HG03066 (cell line): ENCODE measurements around the gene BRD1.

Source experiments
- ATAC-seq: cut with Tn5 transposase; IDR thresholded peaks from one replicate; pipeline ENCODE4 v1.9.1; 2021; ENCODE audit warnings: low read depth; ENCODE audit not compliant: unreplicated experiment

BRD1 gene

GRCh38 chr22:49735901-49736421, 91.7 kb downstream of the BRD1 start:
- ATAC-seq = no peak

DNA sequence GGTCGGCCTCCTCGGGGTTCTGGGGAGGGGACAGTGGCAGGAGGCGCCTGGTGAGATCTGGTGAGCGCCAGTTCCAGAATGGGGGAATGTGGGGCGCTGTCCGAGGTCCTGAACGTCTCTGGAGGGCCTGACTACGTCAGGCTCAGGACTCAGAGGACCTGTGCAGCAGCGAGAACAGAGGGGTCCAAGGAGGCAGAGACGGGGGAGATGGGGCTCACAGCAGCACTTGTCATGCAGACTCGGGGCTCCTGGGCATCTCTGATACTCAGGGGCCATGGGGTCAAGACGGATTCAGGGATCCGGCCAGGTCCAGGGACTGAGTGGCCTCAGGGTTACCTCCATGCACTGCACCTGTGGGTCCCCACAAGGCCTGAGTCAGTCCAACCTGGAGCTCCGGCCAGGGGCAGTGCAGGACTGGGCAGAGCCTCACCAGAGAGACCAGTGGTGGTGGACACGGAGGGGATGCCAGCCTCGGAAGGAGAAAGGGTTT, 92.2 kb downstream of the BRD1 start:
- no peak for ATAC-seq

GRCh38 chr22:49734882-49735281, 92.8 kb downstream of the BRD1 start:
- no peak for ATAC-seq

- ATAC-seq = no peak
These were observed 93.3 kb downstream of the BRD1 start for GRCh38 chr22:49734390-49734789.

GRCh38 chr22:49733631-49734030, 94.0 kb downstream of the BRD1 start:
- ATAC-seq = no peak

DNA sequence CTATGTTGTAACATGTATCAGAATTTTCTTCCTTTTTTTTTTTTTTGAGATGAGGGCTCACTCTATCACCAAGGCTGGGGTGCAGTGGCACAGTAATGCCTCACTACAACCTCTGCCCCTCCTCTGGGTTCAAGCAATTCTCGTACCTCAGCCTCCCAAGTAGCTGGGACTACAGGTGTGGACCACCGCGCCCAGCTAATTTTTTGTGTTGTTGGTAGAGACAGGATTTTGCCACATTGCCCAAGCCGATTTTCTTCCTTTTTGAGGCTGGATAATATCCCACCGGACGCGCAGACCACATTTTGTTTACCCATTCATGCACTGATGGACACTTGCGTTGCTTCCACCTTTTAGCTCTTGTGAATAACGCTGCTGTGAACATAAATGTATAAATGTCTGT, 97.0 kb downstream of the BRD1 start:
- no peak for ATAC-seq

DNA sequence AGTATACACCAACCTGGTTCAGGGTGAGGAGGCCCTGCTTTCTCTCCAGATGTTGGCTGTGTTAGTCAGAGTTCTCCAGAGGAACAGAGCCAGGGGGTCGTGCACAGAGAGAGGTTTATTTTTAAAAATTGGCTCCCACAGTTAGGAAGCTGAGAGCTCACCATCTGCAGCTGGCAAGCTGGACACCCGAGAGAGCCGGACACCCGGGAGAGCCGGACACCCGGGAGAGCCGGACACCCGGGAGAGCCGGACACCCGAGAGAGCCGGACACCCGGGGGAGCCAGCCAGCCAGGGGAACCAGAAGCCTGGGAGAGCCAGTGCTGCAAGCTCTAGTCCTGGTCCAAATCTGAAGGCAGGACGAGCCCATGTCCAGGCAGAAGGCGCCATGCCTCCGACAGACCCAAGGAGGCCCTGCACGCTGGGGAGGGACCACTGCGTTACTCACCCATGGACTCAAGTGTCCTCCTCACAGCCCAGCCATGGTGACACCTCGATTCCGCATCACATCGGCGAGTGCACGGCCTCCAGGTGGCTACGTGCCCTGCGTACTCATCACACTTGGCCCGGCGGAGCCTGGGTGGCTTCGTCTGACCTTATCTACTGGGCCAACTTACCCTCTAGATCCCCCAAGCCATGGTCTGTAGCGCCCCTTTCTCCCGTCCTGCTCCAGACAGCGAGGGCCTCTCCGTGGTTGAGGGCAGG, 99.0 kb downstream of the BRD1 start:
- no peak for ATAC-seq

DNA sequence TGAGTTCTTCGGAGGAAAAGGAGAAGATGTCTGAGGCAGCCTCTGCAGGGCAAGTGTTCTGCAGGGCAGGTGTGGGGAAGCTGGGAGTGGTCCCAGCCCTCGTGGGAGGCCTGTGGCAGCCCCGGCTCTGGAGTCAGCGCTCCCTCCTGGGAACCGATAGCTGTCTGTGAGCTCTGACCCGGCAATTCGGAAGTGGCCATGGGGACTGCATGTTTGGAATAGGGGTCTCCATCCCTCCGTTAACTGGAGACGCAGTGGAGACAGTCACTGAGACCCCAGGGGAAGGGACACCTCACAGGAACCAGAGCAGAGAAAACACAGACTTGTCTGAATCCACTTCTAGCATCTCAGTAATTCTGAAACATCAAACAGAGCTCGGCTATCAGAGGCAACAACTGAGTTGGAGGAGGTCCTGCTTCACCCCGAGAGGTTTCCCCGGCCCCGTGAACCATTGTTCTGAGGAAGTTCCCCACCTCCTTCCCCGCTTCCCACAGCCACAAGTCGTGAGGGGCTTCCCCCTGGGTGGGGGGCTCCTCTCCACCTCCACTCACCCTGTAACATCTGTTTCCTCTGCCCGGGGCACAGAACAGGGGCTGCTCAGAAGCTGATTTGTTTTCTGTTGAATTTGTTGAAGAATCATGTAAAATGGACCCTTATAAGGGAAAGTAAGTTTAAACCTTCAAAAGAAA, 99.6 kb downstream of the BRD1 start:
- ATAC-seq = no peak

DNA sequence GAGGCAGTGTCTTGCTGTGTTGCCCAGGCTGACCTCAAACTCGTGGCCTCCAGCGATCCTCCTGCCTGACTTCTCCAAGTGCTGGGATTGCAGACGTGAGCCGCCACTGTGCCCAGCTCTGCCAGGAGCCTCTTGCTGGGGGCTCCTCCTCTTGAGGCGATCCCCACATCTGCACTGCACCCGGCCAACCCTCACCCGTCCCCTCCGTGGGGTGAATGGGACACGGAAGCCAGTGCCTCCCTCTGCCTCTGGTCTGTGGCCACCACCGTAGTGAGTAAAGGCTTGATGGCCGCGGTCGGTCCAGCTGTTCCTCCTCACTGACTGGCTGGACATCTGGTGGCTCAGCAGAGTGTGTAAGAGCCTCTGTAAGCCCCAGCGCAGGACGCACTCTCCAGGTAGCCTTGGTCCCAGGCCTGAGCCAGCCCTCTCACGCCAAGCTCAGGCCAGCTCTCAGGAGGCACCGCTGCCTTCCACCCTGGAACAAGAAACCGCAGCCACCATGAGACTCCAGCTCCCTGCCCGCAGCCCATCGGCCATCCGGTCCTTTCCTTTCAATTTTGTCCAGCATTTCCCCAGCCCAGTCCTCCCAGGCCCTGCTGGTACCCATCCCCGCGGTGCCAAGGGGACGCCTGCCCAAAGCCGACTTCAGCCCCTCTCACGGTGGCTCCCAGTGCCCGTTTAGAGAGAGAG, 100.3 kb downstream of the BRD1 start:
- no peak for ATAC-seq

- ATAC-seq = no peak
These were observed 101.0 kb downstream of the BRD1 start for GRCh38 chr22:49726701-49727101.

DNA sequence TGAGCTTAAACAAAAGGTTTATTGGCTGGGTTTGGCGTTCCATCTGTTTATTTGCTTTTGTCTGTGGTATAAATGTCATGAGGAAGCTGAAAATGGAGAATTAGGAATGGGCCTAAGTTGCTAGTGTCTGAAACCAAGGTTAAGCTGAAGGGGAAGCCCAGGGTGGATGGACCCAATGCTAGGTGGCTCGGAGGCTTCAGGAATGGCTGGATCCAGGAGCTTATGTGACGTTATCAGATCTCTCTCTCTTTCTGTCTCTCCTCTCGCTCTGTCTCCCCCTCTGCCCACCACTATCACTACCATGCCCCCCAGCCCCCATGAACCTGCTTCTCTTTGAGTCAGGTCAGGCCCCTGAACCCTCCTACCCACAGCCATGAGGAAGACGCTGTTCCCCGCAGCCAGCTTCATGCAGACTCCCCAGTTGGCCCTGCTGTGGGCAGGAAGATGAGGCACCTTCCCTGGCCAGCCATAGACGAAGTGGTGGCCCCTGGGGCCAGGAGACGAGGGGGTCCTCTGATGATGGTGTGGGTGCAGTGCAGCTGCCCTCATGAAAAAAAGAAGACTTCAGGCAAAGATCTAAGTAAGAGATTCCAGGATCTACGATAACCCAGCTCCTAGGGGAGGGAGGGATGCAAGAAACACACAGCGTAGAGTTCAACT, 101.5 kb downstream of the BRD1 start:
- no peak for ATAC-seq

DNA sequence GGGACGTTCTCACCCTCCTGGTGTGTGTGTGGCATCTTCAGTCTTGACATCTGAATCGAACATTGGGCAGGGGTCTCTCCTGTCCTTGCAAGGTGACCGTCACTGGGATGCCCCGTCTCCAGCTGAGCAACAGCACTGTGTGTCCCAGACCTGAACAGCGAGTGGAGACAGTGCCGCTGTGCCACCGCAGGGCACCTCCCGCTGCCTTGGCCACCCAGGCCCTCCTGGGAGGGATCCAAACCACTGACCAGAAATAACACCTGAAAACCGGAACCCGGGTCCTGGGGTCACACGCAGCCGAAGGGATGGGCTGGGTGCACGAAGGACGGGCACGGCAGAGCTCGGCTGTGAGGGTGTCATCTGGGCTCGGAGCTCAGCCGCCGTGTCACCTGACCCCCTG, 102.2 kb downstream of the BRD1 start:
- ATAC-seq = no peak

DNA sequence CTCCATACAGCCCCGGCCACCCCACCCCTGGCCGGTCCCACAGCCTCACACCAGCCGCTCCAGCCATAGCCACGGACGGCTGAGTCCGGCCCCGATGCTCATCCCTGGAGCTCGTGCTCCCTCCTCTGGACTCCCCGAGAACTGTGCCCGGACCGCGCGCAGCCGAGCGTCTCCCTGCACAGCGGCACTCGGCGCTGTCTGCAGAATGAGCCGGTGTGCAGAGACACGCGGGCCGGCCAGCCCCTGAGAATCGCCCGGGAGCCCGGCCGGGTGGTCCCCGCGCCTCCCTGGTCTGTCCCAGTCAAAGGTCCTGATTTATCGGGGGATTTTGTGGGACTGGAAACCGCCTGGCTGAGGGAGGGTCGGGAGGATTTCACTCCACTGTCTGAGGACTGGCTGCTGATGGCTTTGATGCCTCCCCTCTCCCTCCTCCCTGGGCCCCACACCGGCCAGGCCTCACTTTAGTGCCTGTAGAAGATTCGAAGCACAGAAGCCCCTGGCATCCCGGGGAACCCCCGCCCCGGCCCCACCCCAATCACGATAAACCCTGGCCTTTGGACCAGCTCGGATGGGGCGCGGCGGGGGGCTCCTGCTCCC, 102.7 kb downstream of the BRD1 start:
- no peak for ATAC-seq

DNA sequence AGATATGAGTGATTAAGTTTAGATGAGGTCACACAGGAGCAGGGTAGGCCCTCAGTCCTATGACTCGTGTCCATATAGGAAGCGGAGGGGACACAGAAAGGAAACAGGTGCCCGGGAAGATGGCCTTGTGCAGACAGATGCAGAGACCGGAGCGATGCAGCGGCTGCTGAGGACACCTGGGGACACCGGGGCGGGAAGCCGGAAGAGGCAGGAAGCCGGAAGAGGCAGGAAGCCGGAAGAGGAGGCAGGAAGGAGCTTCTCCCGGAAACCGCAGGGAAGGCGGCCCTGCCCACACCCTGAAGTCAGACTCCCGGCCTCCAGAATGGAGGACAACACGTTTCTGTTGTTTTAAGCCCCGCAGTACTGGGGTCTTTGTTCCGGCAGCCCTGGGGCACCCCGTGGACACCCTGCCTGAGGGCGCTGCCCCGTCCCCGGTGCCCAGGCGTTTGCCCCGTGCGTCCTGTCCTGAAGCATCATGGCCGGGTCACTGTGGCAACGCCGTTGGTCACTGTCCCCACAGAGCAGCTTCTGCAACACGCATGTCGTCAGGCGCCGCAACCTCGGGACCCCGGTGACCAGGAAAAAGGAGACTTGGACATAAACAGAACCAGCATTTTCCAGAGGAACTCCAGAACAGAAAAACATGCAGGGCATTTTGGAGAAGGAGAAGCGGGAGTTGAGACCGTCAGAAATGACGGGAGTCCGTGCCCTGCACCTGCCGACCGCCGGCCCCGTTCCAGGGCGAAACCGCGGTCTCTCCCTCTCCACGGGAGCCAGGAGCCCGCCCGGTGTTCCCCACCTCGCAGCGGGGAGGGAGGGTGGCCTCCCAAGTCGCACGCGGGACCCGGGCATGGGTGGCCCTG, 103.4 kb downstream of the BRD1 start:
- no peak for ATAC-seq

DNA sequence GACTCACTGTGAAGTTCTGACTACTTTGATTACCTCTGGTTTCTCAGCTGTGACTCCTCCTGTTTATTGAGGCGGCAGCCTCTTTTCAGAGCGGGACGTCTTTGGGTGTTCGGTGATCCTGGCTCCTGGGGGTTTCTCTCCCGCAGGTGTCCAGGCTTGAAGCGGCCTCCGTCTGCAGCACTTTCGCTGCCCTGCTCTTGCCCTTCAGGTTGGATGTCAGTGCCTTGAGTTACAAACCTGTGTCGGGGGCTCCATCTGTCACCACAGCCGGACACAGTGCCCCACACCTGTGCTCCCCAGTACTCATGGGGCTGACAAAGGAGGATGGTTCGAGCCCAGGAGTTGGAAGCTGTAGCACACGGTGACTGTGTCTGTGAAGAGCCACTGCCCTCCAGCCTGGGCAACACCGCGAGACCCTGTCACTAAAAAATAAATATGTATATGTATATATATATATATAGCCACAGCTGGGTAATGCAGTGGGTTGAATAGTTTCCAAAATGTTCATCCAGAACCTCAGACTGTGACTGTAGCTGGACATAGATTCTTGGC, 104.1 kb downstream of the BRD1 start:
- ATAC-seq = no peak
